K562 (cell line): ENCODE measurements around the gene C16orf95. TPM values are rescaled to one million over a fixed set of nuclear protein-coding genes. Genes with fewer than 3 reads are reported as not detected.

Experiments
- CBFA2T2 ChIP-seq: fragments of 450-650 bp; conservative IDR thresholded peaks from 2 replicates; pipeline ENCODE4 v1.6.1; 2017; ENCODE audit warnings: mild to moderate bottlenecking
- ESRRA ChIP-seq: fragments of 450-650 bp; IDR thresholded peaks from 2 replicates; pipeline ENCODE4 v1.6.1; 2014; ENCODE audit warnings: low read depth, mild to moderate bottlenecking, moderate library complexity, borderline replicate concordance
- FOXJ2 ChIP-seq: fragments of 200-800 bp; sonication (Bioruptor generic); IDR thresholded peaks from 2 replicates; pipeline ENCODE4 v1.6.1; 2016; ENCODE audit warnings: missing genetic modification characterization, missing compliant biosample characterization
- GABPB1 ChIP-seq: sonication (generic); formaldehyde crosslinking; IDR thresholded peaks from 2 replicates; pipeline ENCODE4 v1.8.0; 2022; ENCODE audit warnings: mild to moderate bottlenecking, missing genetic modification reagents
- HNRNPK ChIP-seq: fragments of 200-400 bp; formaldehyde crosslinking; IDR thresholded peaks from one replicate; pipeline ENCODE4 v1.6.1; 2018; ENCODE audit warnings: mild to moderate bottlenecking, low read depth, low read length; ENCODE audit not compliant: poor library complexity, severe bottlenecking
- MEF2A ChIP-seq: IDR thresholded peaks from 2 replicates; pipeline ENCODE4 v1.6.1; 2011; ENCODE audit warnings: low read depth, mild to moderate bottlenecking, low read length, moderate library complexity; ENCODE audit not compliant: control insufficient read depth
- PPARD ChIP-seq: fragments of 250-450 bp; sonication (Bioruptor Pico); IDR thresholded peaks from 2 replicates; pipeline ENCODE4 v1.8.0; 2022; ENCODE audit warnings: inconsistent platforms, mild to moderate bottlenecking, moderate library complexity
- ZFPM2 ChIP-seq: fragments of 250-450 bp; sonication (Bioruptor Pico); IDR thresholded peaks from 2 replicates; pipeline ENCODE4 v1.5.1; 2022; ENCODE audit warnings: mild to moderate bottlenecking
- ZNF184 ChIP-seq: sonication (generic); formaldehyde crosslinking; IDR thresholded peaks from 2 replicates; pipeline ENCODE4 v1.5.0; 2020; ENCODE audit warnings: missing genetic modification reagents
- ZNF444 ChIP-seq: fragments of 250-450 bp; sonication (Bioruptor Pico); IDR thresholded peaks from 2 replicates; pipeline ENCODE4 v1.4.0; 2020; ENCODE audit warnings: mild to moderate bottlenecking, moderate library complexity
- ZZZ3 ChIP-seq: fragments of 450-650 bp; IDR thresholded peaks from 2 replicates; pipeline ENCODE4 v1.6.1; 2016; ENCODE audit warnings: antibody characterized with exemption, mild to moderate bottlenecking, moderate library complexity
- polyA plus RNA-seq, 8 experiments: library from polyadenylated mRNA; depleted of rRNA in 4 of 8; stranded (reverse) in 5 of 8; unstranded in 3 of 8; fragments of >200 nt; fragmentation: Nextera tagmentation in 2 of 8; fragmentation: Illumina TruSeq in 1 of 8; extraction: Ambion mirVana in 2 of 8; extraction: Trizol in 1 of 8; gene quantifications; 2 replicates each; pipeline versions ENCODE4 v1.2.1 to v1.2.3, GENCODE V29; 2011 to 2014; ENCODE audit warnings: inconsistent platforms in 1 of 8, missing spikeins in 1 of 8
- total RNA-seq, 7 experiments: library from RNA; depleted of rRNA in 6 of 7; stranded (reverse); fragments of >200 nt in 6 of 7; fragmentation: Illumina TruSeq in 2 of 7; extraction: Trizol in 2 of 7; gene quantifications; 2 replicates each; pipeline versions ENCODE4 v1.2.1 to v1.2.3, GENCODE V29; 2011 to 2021; ENCODE audit warnings: low replicate concordance in 1 of 7
- TF ChIP-seq, protein P1 (sequence below): fragments of 200-800 bp; sonication (Bioruptor generic); IDR thresholded peaks from 2 replicates; pipeline ENCODE4 v1.6.1; 2017; ENCODE audit warnings: missing genetic modification characterization, missing compliant biosample characterization
- TF ChIP-seq, protein P2 (sequence below): fragments of 200-800 bp; sonication (Bioruptor generic); IDR thresholded peaks from 2 replicates; pipeline ENCODE4 v1.6.1; 2017; ENCODE audit warnings: missing genetic modification characterization, missing compliant biosample characterization
- TF ChIP-seq, protein P3 (sequence below): fragments of 250-450 bp; sonication (Bioruptor Pico); IDR thresholded peaks from 2 replicates; pipeline ENCODE4 v1.6.1; 2021; ENCODE audit warnings: mild to moderate bottlenecking

The C16orf95 gene
- total and polyA plus RNA-seq, 9 of the 15 experiments (the other 6 are each of a cell fraction or from before 2014, with no cell fraction given), result 6.5 to 20.5 (median 9.4) TPM

DNA sequence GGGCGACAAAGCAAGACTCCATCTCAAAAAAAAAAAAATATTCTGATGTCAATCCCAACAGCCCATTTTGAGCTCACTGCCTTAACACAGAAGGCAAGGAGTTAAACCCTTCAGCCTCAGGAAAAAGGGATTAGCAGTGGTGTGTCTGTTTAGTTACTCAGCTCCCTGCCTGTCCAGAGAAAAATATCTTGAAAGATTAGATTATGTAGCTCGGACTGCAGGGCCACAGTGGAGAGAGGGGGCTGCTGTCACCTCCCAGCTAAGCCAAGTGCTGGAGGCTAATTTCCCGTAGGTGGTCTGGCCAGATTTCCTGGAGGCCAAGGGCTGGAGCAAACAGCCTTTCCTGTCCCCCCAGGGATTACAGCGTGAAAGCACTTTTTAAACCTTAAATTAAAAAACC, 50.3 kb downstream of the C16orf95 start (continued):
- TF ChIP-seq, protein P1, sequence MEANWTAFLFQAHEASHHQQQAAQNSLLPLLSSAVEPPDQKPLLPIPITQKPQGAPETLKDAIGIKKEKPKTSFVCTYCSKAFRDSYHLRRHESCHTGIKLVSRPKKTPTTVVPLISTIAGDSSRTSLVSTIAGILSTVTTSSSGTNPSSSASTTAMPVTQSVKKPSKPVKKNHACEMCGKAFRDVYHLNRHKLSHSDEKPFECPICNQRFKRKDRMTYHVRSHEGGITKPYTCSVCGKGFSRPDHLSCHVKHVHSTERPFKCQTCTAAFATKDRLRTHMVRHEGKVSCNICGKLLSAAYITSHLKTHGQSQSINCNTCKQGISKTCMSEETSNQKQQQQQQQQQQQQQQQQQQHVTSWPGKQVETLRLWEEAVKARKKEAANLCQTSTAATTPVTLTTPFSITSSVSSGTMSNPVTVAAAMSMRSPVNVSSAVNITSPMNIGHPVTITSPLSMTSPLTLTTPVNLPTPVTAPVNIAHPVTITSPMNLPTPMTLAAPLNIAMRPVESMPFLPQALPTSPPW (CRISPR knock-in tag), result no peak
- TF ChIP-seq MEF2A (no peak), ESRRA (no peak), ZFPM2 (CRISPR knock-in tag) (no peak), GABPB1 (CRISPR knock-in tag) (no peak), PPARD (CRISPR knock-in tag) (no peak), ZNF184 (CRISPR knock-in tag) (no peak), CBFA2T2 (no peak), ZZZ3 (no peak), FOXJ2 (tag) (no peak), ZNF444 (CRISPR knock-in tag) (no peak), HNRNPK (no peak)
- TF ChIP-seq, protein P2, sequence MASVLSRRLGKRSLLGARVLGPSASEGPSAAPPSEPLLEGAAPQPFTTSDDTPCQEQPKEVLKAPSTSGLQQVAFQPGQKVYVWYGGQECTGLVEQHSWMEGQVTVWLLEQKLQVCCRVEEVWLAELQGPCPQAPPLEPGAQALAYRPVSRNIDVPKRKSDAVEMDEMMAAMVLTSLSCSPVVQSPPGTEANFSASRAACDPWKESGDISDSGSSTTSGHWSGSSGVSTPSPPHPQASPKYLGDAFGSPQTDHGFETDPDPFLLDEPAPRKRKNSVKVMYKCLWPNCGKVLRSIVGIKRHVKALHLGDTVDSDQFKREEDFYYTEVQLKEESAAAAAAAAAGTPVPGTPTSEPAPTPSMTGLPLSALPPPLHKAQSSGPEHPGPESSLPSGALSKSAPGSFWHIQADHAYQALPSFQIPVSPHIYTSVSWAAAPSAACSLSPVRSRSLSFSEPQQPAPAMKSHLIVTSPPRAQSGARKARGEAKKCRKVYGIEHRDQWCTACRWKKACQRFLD (CRISPR knock-in tag), result no peak
- TF ChIP-seq, protein P3, sequence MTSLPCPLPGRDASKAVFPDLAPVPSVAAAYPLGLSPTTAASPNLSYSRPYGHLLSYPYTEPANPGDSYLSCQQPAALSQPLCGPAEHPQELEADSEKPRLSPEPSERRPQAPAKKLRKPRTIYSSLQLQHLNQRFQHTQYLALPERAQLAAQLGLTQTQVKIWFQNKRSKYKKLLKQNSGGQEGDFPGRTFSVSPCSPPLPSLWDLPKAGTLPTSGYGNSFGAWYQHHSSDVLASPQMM (CRISPR knock-in tag), result no peak
